Peyer's patch (tissue), 4 donors: ENCODE measurements around the gene CDK18.

ENCODE experiments used
- CTCF ChIP-seq, 6 experiments: fragments of 450-650 bp in 4 of 6; fragments of 200-600 bp in 2 of 6; sonication (generic) in 1 of 6; IDR thresholded peaks; one replicate each; pipeline ENCODE4 v1.5.1; 2017 to 2019; ENCODE audit warnings: antibody characterized with exemption in 6 of 6, mild to moderate bottlenecking in 3 of 6, moderate library complexity in 1 of 6
- POLR2A ChIP-seq, 2 donors: fragments of 450-650 bp; IDR thresholded peaks; one replicate each; pipeline ENCODE4 v1.5.1; 2017; ENCODE audit warnings: antibody characterized with exemption in 2 of 2, mild to moderate bottlenecking in 2 of 2, moderate library complexity in 2 of 2

- TF ChIP-seq CTCF (IDR thresholded peaks at IDR 0.05) (no peak), POLR2A (IDR thresholded peaks at IDR 0.05) (no peak)
Observed at GRCh38 chr1:205547936-205548827, 43.7 kb downstream of the CDK18 start.
